HG02981 (cell line): ENCODE data around the gene CAMK1G.

Source experiments
- ATAC-seq: cut with Tn5 transposase; IDR thresholded peaks from one replicate; pipeline ENCODE4 v1.9.1; 2021; ENCODE audit warnings: mild to moderate bottlenecking, moderate library complexity; ENCODE audit not compliant: unreplicated experiment

Gene CAMK1G

DNA sequence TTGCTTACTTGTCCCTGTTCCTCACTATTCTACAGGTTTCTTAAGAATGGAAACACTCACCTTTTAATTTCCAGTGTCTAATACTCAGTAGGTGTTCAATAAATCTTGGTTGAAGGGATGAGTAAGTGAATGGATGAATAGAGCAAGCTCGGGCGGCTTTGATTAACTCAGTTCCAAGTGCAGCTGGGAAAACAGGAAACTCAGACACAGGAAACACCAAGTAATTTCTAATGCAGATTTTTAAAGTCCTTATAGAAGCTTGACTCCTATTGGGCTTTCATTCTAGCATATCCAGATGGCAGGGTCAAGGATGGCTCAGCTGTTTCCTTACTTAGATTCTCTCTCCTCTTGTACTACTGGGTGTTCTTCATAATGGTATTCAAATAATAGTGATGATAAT, 14.0 kb downstream of the CAMK1G start:
- ATAC-seq = no peak

DNA sequence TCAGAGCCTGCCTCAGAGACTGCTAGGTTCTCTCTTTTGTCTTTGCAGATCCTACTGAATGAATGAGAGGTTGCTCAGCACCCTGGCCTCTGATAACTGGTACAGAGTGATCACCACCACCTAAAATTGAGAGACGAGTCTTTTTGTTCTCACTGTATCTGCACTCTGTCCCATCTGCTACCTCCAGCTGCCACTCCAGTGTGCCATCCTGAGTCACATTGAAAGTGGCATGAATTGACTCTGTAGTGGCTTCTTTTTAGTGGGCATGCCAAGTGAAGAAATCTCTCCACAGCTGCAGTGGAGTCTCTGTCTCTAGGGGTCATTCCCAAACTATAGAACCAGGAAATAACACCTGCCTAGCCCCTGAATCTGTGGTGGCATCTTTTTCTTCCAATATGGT, 14.7 kb downstream of the CAMK1G start:
- ATAC-seq = no peak

GRCh38 chr1:209600541-209600940, 17.0 kb downstream of the CAMK1G start:
- ATAC-seq = no peak

DNA sequence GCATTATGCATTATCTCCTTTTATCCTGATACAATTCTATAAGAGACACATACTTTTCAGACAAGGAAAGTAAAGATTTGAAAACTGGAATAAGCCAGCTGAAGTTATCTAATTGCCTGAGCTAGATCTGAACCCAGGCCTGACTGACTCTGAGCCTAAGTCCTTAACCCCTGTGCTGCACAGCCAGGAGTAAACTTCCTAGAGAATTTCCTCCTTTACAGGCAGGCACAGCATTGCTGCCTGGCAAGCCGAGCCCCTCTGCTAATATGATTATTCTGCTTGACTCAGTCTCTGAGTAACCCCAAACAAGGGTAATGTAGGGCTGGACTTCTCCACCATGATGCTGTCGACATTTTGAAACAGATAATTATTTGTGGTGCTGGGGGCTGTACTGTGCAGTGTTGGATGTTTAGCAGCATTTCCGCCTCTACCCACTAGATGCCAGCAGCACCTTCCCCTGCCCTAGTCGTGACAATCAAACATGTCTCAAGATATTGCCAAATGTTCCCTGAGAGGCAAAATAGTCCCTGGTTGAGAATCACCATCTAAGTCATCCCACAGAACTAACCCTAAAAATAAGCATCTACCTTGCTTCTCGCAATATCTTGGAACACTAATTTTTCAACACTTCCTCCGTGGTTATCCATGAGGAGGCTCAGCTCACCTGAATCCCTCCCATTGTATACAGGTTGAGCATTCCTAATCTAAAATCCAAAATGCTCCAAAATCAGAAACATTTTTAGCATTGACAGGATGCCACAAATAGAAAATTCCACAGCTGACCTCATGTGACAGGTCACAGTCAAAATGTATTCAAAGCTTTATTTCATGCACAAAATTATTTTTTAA, 18.5 kb downstream of the CAMK1G start:
- no peak for ATAC-seq

DNA sequence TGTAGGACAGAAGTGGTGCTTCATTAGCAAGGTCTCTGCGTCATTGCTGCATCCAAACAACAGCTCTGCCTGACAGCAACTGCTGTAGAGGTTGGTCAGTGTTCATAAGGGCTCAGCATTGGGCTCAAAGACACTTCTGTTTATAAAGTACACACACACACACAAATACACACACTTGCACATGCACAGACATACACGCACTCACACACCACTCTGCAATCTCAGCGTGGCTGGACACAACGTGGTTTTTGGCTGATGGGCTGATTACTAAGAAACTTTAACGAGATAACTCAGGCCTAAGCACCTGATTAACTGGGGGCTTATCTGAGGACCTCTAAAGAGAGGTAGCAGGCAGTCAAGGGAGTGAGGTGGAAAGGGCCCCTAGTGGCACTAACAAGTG, 20.4 kb downstream of the CAMK1G start:
- no peak for ATAC-seq

DNA sequence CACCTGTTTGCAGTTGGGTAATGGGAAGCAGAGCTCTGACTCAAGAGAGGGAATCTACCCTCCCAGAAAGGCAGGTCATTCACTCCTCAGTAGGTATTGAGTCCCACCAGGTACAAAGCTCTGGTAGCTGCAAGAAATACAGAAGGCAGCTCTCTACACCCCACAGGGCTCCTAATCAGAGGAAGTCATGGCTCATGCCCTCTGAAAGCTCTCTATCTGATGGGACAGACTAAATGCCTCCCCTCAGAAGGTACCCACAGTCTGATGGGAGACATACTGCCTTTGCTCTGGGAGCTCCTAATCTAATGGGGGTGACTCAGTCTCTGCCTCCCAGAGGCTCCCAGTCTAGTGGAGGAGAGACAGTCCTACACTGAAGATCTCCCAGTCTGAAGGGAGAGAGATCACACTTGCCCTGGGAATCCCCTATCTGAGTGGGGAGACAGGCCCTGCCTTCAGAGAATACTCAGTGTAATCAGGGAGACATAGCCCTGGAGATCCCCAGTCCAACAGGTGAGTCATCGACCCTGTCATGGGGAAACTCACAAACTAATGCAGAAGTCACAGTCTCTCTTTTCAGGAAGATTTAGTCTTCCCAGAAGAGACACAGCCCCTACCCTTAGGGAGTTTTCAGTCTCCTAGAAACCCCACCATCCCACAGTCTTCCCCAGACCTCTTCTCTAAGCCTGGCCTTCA, 23.7 kb downstream of the CAMK1G start:
- ATAC-seq = peak; percentile 74

DNA sequence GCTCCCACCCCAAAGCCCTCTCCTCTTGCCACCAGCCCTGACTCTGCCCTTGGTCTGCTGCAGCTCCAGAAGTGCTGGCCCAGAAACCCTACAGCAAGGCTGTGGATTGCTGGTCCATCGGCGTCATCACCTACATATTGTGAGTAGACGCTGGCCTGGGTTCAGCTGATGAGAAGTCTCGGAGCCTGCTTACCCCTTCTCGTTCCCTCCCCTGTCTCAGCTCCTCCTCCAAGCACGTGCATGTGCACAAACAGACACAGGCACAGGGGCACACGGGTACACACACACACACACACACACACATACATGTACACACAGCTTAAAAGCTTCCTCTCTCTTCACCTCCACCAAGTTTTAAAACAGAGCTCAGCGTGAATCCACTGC, 24.3 kb downstream of the CAMK1G start:
- ATAC-seq = no peak

DNA sequence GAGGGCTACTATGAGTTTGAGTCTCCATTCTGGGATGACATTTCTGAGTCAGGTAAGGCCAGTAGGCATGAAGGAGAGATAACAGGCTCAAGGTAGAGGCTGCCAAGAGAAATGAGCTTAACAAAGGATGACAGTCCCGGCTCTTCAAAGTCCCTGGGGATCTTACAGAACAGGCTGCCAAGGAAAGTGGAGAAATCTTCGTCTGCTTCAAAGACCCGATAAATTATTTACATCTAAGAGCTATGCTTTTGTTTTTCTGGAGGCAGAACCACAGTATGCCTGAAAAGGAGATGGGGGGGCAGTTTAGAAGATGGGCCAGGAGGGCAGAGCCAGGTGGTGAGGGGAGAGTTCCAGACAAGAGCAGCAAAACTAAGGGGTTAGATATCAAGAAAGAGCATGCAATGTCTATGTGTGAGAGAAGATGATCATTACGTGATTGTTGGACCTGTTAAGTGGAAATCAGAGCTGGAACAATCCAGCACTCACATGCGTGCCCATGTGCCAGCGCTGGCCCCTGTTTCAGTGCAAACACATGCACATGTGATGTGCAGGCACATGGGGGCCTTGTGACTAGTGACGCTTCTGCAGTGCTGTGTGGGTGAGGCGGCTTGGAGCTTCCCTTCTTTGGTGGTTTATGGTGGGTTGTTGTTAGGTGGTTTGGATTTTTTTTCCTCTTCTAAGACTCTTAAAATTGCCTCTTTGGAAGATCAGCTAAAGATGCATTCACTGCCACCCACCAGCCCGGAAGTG, 25.7 kb downstream of the CAMK1G start:
- no peak for ATAC-seq

DNA sequence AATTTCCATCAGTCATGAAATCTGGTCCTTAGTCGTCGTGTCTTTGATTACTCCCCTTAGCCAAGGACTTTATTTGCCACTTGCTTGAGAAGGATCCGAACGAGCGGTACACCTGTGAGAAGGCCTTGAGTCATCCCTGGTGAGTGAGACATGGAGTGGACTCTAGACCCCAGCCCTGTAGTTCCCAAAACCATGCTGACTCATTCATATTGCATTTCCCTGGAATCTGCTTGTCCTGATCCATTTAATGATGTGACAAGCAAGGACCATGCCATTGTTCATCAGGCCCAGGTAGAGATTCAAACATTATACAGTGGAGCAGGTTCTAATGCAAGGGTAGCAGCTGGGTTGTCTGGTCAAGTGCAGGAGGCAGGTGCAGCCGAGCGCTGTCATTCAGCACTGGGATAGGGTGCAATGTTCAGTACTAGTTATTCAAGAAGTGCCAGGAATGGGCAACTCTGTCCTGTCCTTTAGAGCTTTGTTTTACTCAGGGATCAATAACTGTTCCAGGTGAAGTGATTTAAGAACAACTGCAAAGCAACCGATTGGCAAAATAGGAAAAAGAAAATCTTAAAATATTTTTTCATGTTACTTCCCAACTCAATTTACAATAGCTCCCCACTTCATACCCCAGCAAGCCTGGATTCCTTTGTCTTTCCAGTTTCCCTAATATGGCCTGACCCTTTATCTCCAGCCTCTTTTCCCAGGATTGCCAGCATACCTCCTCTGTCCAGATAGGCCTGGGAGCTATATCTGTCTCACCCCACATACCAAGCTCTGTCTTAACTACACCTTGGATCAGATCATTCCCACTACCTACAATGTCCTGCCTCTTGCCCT, 26.5 kb downstream of the CAMK1G start:
- ATAC-seq = no peak

DNA sequence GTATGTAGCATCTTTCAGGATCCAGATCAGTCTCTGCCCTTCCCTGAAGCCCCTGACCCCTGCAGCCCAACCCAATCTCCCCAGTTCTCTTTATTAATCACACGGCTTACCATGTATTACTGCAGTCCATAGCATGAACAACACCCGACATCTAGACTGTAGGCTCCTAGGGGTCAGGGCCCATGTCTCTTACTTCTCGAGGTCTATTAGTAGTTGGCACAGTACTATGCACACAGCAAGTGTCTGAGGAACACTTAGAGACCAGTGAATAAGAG, 27.1 kb downstream of the CAMK1G start:
- no peak for ATAC-seq

GRCh38 chr1:209611771-209612570, 28.5 kb downstream of the CAMK1G start:
- peak; percentile 76 for ATAC-seq

GRCh38 chr1:209612646-209613399, 29.3 kb downstream of the CAMK1G start:
- ATAC-seq = no peak

DNA sequence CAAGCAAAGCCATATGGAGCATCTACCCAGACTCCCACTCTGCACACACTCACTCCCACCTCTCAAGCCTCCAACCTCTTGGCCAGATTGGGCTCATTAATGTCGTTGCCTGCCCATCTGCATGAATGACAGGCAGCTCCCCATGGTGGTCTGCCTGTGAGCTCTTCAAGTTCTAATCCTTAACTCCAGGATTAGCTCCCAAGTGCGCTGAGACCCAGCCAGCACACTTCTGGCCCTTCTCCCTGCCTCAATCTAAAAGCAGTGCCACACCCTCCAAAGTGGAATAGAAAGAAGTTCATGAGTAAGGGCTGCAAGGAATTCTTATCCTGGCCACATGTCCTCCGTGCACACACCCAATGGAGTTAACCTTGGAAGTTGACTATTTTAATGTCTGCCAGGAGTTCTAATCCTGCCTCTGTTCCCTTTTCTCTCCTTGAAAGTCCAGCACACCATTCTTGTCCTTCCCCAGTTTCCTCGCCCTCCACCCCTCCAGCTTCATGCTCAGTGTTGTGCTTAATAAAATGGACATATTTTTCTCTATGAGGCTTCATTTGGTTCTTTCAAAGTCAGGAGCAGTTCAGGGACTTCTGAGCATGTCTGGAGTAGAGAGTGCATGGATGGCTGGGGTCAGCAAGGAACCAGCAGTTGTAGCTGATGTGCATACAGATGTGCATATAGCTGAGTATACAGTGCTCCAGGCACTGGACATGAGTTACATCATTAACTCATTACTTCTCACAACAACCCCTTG, 30.1 kb downstream of the CAMK1G start:
- ATAC-seq = no peak

- no peak for ATAC-seq
Measured at GRCh38 chr1:209614151-209614420, 30.6 kb downstream of the CAMK1G start.

DNA sequence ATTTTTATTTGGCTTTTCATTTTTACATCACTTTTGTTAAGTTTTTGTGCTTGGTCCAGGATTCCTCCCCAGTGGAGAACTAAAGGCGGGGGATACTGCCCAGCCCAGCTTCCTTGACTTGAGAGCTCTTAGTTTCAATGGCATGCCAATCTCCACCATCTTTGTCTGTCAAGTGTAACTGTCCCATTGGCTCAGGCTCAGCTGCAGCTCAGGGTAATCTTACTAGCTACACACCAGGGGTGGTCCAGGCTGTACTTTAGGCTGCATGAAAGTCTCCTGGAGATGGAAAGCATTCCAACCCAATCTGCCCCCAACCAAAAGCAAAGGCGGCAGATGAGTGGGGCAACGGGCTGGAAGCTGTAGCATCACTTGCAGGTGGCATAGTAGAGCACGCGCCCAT, 31.4 kb downstream of the CAMK1G start:
- ATAC-seq = no peak

DNA sequence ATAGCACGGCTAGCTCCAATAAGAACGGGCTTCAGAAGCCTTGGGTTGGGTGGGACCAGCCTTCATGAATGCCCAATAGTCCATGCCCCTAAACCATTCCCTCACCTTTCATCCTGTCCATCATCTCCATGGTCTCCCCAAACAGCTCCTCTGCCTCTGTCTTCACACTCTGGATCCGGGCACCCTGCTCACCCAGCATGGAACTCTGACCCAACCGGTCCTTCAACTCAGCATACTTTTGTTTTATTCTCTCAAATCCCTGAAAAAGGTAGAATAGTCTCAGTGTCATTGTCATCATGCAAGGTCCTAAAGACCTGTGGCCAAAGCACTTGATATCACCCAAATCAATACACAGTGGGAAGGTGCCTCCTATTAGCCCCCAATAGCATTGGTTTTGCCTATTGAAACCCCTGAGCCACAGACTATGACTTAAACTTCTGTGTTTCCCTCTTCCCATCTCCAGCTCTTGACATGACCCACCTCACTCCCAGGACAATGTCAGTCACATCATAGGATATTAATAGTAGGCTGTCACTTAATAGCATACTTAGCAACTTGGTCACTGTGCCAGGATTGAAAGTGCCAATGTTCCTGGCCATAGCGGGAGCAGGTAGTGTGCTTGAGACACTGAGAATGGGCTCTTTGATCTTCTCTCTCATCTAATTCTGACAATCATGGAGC, 33.0 kb downstream of the CAMK1G start:
- ATAC-seq = no peak

- no peak for ATAC-seq
Measured at GRCh38 chr1:209617047-209617673, 33.6 kb downstream of the CAMK1G start.

- ATAC-seq = no peak
Measured at GRCh38 chr1:209617755-209618154, 34.2 kb downstream of the CAMK1G start.
